SK-N-SH (cell line): Measurements from ENCODE around the gene KCNA5.

ENCODE experiments used
- EP300 ChIP-seq, 2 experiments: IDR thresholded peaks; 2 replicates each; pipeline versions ENCODE4 v1.4.0 to v1.6.1; 2012; ENCODE audit warnings: borderline replicate concordance in 1 of 2, low read depth in 1 of 2, low read length in 1 of 2
- GABPA ChIP-seq: IDR thresholded peaks from 2 replicates; pipeline ENCODE4 v1.4.0; 2012; ENCODE audit warnings: low read depth, mild to moderate bottlenecking
- GATA2 ChIP-seq: sonication (generic); formaldehyde crosslinking; IDR thresholded peaks from 2 replicates; pipeline ENCODE4 v1.5.0; 2020; ENCODE audit warnings: mild to moderate bottlenecking, missing genetic modification reagents
- JUND ChIP-seq: IDR thresholded peaks from 2 replicates; pipeline ENCODE4 v1.4.0; 2012
- NRF1 ChIP-seq: IDR thresholded peaks from 2 replicates; pipeline ENCODE4 v1.6.1; 2012; ENCODE audit warnings: low read depth, mild to moderate bottlenecking, low read length
- POLR2AphosphoS5 ChIP-seq: IDR thresholded peaks from 2 replicates; pipeline ENCODE4 v1.6.1; 2012; ENCODE audit warnings: low read depth, low read length
- RCOR1 ChIP-seq: fragments of 150-350 bp; IDR thresholded peaks from 2 replicates; pipeline ENCODE4 v1.6.1; 2017; ENCODE audit warnings: antibody characterized with exemption, low read length
- RFX5 ChIP-seq: IDR thresholded peaks from 2 replicates; pipeline ENCODE4 v1.6.1; 2012; ENCODE audit warnings: mild to moderate bottlenecking, improper control_type of control experiment, low read length
- SIN3A ChIP-seq: IDR thresholded peaks from 2 replicates; pipeline ENCODE4 v1.6.1; 2012; ENCODE audit warnings: low read depth, mild to moderate bottlenecking, low read length, moderate library complexity, borderline replicate concordance
- TAF1 ChIP-seq: IDR thresholded peaks from 2 replicates; pipeline ENCODE4 v1.6.1; 2012; ENCODE audit warnings: low read depth, mild to moderate bottlenecking, low read length, moderate library complexity, borderline replicate concordance
- TCF12 ChIP-seq: IDR thresholded peaks from 2 replicates; pipeline ENCODE4 v1.4.0; 2012
- TF ChIP-seq, protein P1 (sequence below): IDR thresholded peaks from 2 replicates; pipeline ENCODE4 v1.6.1; 2012; ENCODE audit warnings: mild to moderate bottlenecking, low read depth, low read length, moderate library complexity
- TF ChIP-seq, protein P2 (sequence below): fragments of 200-600 bp; sonication (generic); IDR thresholded peaks from 2 replicates; pipeline ENCODE4 v1.6.1; 2017; ENCODE audit warnings: antibody characterized with exemption, mild to moderate bottlenecking, moderate library complexity
- TF ChIP-seq, protein P3 (sequence below): fragments of 150-350 bp; IDR thresholded peaks from 2 replicates; pipeline ENCODE4 v1.6.1; 2017; ENCODE audit warnings: antibody characterized with exemption, low read length, low read depth, borderline replicate concordance

DNA sequence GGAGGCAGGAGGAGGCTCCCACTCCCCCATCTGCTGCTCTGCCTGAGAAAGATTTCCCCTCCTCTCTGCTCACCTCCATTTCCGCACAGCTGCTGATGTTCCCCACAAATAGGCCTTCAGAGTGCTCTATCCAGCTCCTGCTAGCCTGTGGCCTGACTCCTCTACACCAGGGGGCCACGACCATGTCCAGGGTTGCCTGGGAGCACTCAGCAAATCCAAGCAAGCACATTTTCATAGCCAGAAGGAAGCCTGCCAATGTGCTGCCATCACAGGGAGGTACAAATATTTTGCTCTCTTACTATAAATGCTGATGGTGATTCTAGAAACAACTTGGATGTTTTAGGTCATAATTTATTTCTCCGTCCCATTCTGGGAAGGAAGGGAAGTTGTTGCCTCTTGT, 17.3 kb downstream of the KCNA5 start:
- TF ChIP-seq GABPA, result no peak
- TF ChIP-seq, protein P1, sequence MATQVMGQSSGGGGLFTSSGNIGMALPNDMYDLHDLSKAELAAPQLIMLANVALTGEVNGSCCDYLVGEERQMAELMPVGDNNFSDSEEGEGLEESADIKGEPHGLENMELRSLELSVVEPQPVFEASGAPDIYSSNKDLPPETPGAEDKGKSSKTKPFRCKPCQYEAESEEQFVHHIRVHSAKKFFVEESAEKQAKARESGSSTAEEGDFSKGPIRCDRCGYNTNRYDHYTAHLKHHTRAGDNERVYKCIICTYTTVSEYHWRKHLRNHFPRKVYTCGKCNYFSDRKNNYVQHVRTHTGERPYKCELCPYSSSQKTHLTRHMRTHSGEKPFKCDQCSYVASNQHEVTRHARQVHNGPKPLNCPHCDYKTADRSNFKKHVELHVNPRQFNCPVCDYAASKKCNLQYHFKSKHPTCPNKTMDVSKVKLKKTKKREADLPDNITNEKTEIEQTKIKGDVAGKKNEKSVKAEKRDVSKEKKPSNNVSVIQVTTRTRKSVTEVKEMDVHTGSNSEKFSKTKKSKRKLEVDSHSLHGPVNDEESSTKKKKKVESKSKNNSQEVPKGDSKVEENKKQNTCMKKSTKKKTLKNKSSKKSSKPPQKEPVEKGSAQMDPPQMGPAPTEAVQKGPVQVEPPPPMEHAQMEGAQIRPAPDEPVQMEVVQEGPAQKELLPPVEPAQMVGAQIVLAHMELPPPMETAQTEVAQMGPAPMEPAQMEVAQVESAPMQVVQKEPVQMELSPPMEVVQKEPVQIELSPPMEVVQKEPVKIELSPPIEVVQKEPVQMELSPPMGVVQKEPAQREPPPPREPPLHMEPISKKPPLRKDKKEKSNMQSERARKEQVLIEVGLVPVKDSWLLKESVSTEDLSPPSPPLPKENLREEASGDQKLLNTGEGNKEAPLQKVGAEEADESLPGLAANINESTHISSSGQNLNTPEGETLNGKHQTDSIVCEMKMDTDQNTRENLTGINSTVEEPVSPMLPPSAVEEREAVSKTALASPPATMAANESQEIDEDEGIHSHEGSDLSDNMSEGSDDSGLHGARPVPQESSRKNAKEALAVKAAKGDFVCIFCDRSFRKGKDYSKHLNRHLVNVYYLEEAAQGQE, result no peak
- no peak for TF ChIP-seq EP300 (IDR thresholded peaks at IDR 0.05; ENCODE audit: borderline replicate concordance in 1 of 2, low read depth in 1 of 2, low read length in 1 of 2)
- TF ChIP-seq, protein P2, sequence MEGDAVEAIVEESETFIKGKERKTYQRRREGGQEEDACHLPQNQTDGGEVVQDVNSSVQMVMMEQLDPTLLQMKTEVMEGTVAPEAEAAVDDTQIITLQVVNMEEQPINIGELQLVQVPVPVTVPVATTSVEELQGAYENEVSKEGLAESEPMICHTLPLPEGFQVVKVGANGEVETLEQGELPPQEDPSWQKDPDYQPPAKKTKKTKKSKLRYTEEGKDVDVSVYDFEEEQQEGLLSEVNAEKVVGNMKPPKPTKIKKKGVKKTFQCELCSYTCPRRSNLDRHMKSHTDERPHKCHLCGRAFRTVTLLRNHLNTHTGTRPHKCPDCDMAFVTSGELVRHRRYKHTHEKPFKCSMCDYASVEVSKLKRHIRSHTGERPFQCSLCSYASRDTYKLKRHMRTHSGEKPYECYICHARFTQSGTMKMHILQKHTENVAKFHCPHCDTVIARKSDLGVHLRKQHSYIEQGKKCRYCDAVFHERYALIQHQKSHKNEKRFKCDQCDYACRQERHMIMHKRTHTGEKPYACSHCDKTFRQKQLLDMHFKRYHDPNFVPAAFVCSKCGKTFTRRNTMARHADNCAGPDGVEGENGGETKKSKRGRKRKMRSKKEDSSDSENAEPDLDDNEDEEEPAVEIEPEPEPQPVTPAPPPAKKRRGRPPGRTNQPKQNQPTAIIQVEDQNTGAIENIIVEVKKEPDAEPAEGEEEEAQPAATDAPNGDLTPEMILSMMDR, result no peak
- TF ChIP-seq RCOR1, result no peak
- no peak for TF ChIP-seq GATA2 (CRISPR knock-in tag)
- no peak for TF ChIP-seq SIN3A
- TF ChIP-seq TCF12, result no peak
- TF ChIP-seq TAF1, result no peak
- no peak for TF ChIP-seq NRF1
- TF ChIP-seq POLR2AphosphoS5, result no peak
- no peak for TF ChIP-seq JUND
- TF ChIP-seq RFX5, result no peak
- TF ChIP-seq, protein P3, sequence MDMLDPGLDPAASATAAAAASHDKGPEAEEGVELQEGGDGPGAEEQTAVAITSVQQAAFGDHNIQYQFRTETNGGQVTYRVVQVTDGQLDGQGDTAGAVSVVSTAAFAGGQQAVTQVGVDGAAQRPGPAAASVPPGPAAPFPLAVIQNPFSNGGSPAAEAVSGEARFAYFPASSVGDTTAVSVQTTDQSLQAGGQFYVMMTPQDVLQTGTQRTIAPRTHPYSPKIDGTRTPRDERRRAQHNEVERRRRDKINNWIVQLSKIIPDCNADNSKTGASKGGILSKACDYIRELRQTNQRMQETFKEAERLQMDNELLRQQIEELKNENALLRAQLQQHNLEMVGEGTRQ, result no peak
